Measurements from ENCODE around the gene PDE11A.
"Not testable (repeated sequence)": the region's sequence is repeated elsewhere in the genome, so short reads cannot be mapped to it uniquely, and the experiment has no call there.

Gene PDE11A

DNA sequence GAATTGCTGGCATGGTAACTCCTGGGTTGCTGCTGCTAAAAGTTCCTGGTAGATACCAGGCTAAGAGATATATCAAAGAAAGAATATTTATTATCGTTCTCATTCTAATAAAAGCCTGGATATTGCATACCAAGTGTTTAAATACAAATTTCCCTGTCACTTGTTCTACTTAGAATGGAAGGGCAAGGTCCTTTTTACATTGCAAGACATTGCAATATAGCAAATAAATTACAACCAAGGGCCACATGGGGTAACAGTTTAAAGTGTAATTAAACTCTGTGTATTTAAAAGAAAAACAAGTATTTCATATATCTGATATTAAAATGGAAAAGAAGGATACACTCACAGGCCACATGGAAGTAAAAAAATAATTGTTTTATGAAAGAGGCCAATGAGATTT is 16.2 kb downstream of the PDE11A start:
- in situ Hi-C loops (cut with MboI; ENCODE audit: low pct_unique_long_range_greater_than_20kb, low sequenced_read_pairs, unreplicated experiment): no loop called here
- DNase-seq (ENCODE audit: low spot score): no peak
- no peak for TF ChIP-seq CTCF (IDR thresholded peaks at IDR 0.05; ENCODE audit: extremely low read depth, insufficient read depth, missing control alignments)

GRCh38 chr2:178051257-178051656 is 21.3 kb downstream of the PDE11A start:
- in situ Hi-C loops (cut with MboI; ENCODE audit: low pct_unique_long_range_greater_than_20kb, low sequenced_read_pairs, unreplicated experiment); DNase-seq (ENCODE audit: low spot score): not testable (repeated sequence)

- in situ Hi-C loops (cut with MboI; ENCODE audit: low pct_unique_long_range_greater_than_20kb, low sequenced_read_pairs, unreplicated experiment): no loop called here
- DNase-seq (ENCODE audit: low spot score): no peak
- TF ChIP-seq CTCF (IDR thresholded peaks at IDR 0.05; ENCODE audit: extremely low read depth, insufficient read depth, missing control alignments): no peak
Observed at GRCh38 chr2:178047391-178047790, 25.2 kb downstream of the PDE11A start.

DNA sequence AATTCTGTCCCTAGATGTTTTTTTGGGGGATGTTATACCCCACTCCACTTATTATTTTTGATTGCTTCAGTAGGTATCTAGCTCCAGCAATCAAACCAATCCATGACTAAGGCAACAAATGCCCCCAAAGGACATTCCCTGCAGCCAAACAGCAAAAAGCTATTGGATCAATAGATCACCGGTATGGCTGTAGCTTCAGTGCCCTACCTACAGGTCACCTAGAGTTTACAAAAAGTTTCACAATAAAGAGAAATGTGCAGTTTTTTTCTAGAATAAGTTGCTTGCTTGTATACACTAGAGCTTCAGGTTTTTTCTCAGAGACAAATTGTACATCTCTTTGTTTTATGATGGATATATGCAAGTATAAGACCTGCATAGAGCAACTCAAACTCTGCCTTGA is 27.7 kb downstream of the PDE11A start:
- DNase-seq (ENCODE audit: low spot score): no peak
- no peak for TF ChIP-seq CTCF (IDR thresholded peaks at IDR 0.05; ENCODE audit: extremely low read depth, insufficient read depth, missing control alignments)
- in situ Hi-C loops (cut with MboI; ENCODE audit: low pct_unique_long_range_greater_than_20kb, low sequenced_read_pairs, unreplicated experiment): no loop called here

DNA sequence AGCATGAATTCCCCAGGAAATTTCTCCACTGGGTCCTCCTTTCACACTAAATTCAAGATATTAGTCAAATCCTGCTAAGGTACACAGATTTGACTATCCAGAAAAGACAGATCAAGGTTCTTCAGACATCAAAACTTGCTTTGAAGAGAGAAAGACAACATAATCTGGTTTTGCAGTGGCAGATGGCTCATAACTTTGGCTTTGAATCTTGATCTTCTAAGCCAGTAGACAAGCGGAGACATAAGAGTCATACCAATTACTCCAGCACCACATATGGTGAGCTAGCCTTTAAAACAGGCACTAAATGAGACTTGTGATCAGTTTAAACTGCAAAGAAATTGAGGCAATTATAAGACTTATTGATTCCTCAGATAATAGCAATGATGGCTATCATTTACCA is 29.3 kb downstream of the PDE11A start:
- in situ Hi-C loops (cut with MboI; ENCODE audit: low pct_unique_long_range_greater_than_20kb, low sequenced_read_pairs, unreplicated experiment): no loop called here
- no peak for TF ChIP-seq CTCF (IDR thresholded peaks at IDR 0.05; ENCODE audit: extremely low read depth, insufficient read depth, missing control alignments)

GRCh38 chr2:178033583-178033982 is 39.0 kb downstream of the PDE11A start:
- DNase-seq (ENCODE audit: low spot score); in situ Hi-C loops (cut with MboI; ENCODE audit: low pct_unique_long_range_greater_than_20kb, low sequenced_read_pairs, unreplicated experiment): not testable (repeated sequence)

More for the DNA sequence above, 29.3 kb downstream of the PDE11A start:
- no peak for DNase-seq (ENCODE audit: low spot score)

- no peak for TF ChIP-seq CTCF (IDR thresholded peaks at IDR 0.05; ENCODE audit: extremely low read depth, insufficient read depth, missing control alignments)
- in situ Hi-C loops (cut with MboI; ENCODE audit: low pct_unique_long_range_greater_than_20kb, low sequenced_read_pairs, unreplicated experiment): no loop called here
- no peak for DNase-seq (ENCODE audit: low spot score)
Observed at GRCh38 chr2:178029342-178029741, 43.2 kb downstream of the PDE11A start.

- no peak for TF ChIP-seq CTCF (IDR thresholded peaks at IDR 0.05; ENCODE audit: extremely low read depth, insufficient read depth, missing control alignments)
- DNase-seq (ENCODE audit: low spot score): no peak
- in situ Hi-C loops (cut with MboI; ENCODE audit: low pct_unique_long_range_greater_than_20kb, low sequenced_read_pairs, unreplicated experiment): no loop called here
Observed at GRCh38 chr2:178025551-178026185, 46.9 kb downstream of the PDE11A start.

All from GM13977 (cell line).